ENCODE data around the gene ABL1.

The ABL1 gene

GRCh38 chr9:130923611-130924447, 88.8 kb downstream of the ABL1 start:
- H3K4me3 ChIP-seq (replicated peaks in 1 of 2; ENCODE audit: low read depth in 2 of 2, low read length in 2 of 2) = no peak overlapping the region
- no peak for DNase-seq (ENCODE audit: low read depth in 2 of 2)
- TF ChIP-seq CTCF (IDR thresholded peaks at IDR 0.05; ENCODE audit: low read depth, low read length) = no peak

GRCh38 chr9:130924448-130924788, 89.4 kb downstream of the ABL1 start:
- TF ChIP-seq CTCF (IDR thresholded peaks at IDR 0.05; ENCODE audit: low read depth, low read length) = no peak
- no peak overlapping the region for H3K4me3 ChIP-seq (replicated peaks in 1 of 2; ENCODE audit: low read depth in 2 of 2, low read length in 2 of 2)
- no peak for DNase-seq (ENCODE audit: low read depth in 2 of 2)

- no peak for DNase-seq (ENCODE audit: low read depth in 2 of 2)
- TF ChIP-seq CTCF (IDR thresholded peaks at IDR 0.05; ENCODE audit: low read depth, low read length) = no peak
- no peak overlapping the region for H3K4me3 ChIP-seq (replicated peaks in 1 of 2; ENCODE audit: low read depth in 2 of 2, low read length in 2 of 2)
Observed at GRCh38 chr9:130925050-130925678, 90.1 kb downstream of the ABL1 start.

GRCh38 chr9:130927338-130927737, 92.3 kb downstream of the ABL1 start:
- TF ChIP-seq CTCF (IDR thresholded peaks at IDR 0.05; ENCODE audit: low read depth, low read length) = no peak
- no peak for DNase-seq (ENCODE audit: low read depth in 2 of 2)
- no peak overlapping the region for H3K4me3 ChIP-seq (replicated peaks in 1 of 2; ENCODE audit: low read depth in 2 of 2, low read length in 2 of 2)

GRCh38 chr9:130927995-130928900, 93.2 kb downstream of the ABL1 start:
- DNase-seq (ENCODE audit: low read depth in 2 of 2) = peak; percentile 67 to 71
- no peak overlapping the region for H3K4me3 ChIP-seq (replicated peaks in 1 of 2; ENCODE audit: low read depth in 2 of 2, low read length in 2 of 2)
- no peak for TF ChIP-seq CTCF (IDR thresholded peaks at IDR 0.05; ENCODE audit: low read depth, low read length)

GRCh38 chr9:130929571-130930038, 94.6 kb downstream of the ABL1 start:
- no peak overlapping the region for H3K4me3 ChIP-seq (replicated peaks in 1 of 2; ENCODE audit: low read depth in 2 of 2, low read length in 2 of 2)
- no peak for TF ChIP-seq CTCF (IDR thresholded peaks at IDR 0.05; ENCODE audit: low read depth, low read length)
- no peak for DNase-seq (ENCODE audit: low read depth in 2 of 2)
